Fibroblast of the aortic adventitia (primary cell): ENCODE data around the gene CX3CL1. TPM values are rescaled to one million over a fixed set of nuclear protein-coding genes. Genes with fewer than 3 reads are reported as not detected.

Experiments
- DNase-seq: peaks from one replicate; pipeline ENCODE4 v3.0.0-alpha.2; 2010; ENCODE audit warnings: low read depth
- H3K4me3 ChIP-seq: 2 replicates; pipeline ENCODE4 v1.5.1; 2011; ENCODE audit warnings: low read depth, mild to moderate bottlenecking, control low read depth, low read length, moderate library complexity
- CTCF ChIP-seq: IDR thresholded peaks from 2 replicates; pipeline ENCODE4 v1.5.1; 2011; ENCODE audit warnings: mild to moderate bottlenecking, low read length, control low read depth, inconsistent platforms; ENCODE audit not compliant: insufficient read depth
- total RNA-seq: library from RNA; depleted of rRNA; stranded (reverse); fragments of >200 nt; gene quantifications from 2 replicates; pipeline ENCODE4 v1.2.3, GENCODE V29; 2012; ENCODE audit warnings: low replicate concordance

Gene CX3CL1
- total RNA-seq, 1 donor = 0.18 TPM

GRCh38 chr16:57383276-57384247 is 11.3 kb downstream of the CX3CL1 start:
- TF ChIP-seq CTCF = no peak
- peak; percentile 60 for DNase-seq
- H3K4me3 ChIP-seq = no peak overlapping the region

GRCh38 chr16:57384248-57385070 is 12.2 kb downstream of the CX3CL1 start:
- no peak overlapping the region for H3K4me3 ChIP-seq
- no peak for TF ChIP-seq CTCF
- DNase-seq = no peak

DNA sequence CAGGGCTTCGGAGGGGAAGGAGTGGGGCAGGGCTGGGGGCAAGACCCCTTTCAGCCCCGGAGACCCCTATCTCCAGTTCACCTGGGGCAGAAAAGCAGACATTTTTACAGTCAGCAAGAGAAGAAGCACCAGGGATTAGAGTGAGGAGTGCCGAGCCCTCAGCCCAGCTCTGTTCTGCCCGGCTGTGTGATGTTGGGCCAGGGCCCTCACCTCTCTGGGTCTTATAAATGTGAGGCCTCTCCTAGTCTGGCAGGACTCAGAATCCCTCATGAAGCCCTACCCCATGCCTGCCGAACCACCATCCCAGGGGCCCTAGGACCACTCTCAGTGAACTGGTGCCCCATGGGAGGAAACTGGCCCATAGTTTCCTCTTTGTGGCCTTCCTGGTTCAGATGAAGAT is 12.8 kb downstream of the CX3CL1 start:
- no peak for DNase-seq
- H3K4me3 ChIP-seq = no peak overlapping the region
- no peak for TF ChIP-seq CTCF

- TF ChIP-seq CTCF = no peak
- H3K4me3 ChIP-seq = no peak overlapping the region
- peak; percentile 91 for DNase-seq
Measured at GRCh38 chr16:57386381-57386951, 14.2 kb downstream of the CX3CL1 start.

GRCh38 chr16:57387598-57388354 is 15.5 kb downstream of the CX3CL1 start:
- no peak for DNase-seq
- H3K4me3 ChIP-seq = no peak overlapping the region
- no peak for TF ChIP-seq CTCF

DNA sequence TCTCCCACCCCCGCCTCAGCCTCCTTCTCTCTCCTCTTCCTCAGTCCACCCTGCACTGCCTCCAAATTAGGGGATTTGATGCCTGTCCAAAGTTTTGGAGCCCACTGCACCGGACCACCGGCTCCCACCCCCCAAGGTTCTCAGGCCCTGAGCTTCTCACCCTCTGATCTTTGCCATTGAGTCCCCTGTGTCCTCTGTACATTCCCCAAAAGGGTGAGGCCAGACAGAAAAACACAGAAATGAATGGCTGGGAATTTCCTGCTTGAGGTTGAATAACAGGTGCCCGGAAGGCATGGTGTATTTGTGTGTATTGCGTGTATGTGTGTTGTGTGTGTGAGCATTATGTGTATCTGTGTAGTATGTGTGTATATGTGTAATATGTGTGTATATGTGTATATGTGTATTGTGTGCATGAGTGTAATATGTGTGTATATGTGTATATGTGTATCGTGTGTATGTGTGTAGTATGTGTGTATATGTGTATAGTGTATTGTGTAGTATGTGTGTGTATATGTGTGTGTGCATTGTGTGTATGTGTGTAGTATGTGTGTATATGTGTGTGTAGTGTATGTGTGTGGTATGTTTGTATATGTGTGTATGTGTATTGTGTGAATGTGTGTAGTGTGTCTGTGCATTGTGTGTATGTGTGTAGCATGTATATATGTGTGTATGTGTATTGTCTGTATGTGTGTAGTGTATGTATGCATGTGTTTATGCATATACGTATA is 16.2 kb downstream of the CX3CL1 start:
- DNase-seq = no peak
- no peak for TF ChIP-seq CTCF
- H3K4me3 ChIP-seq = no peak overlapping the region
